HG03520 (cell line): Measurements from ENCODE around the gene ZFP90.
"Not testable (repeated sequence)": the region's sequence is repeated elsewhere in the genome, so short reads cannot be mapped to it uniquely, and the experiment has no call there.

Experiments used
- ATAC-seq: cut with Tn5 transposase; IDR thresholded peaks from one replicate; pipeline ENCODE4 v1.9.1; 2021; ENCODE audit warnings: mild to moderate bottlenecking, moderate library complexity; ENCODE audit not compliant: unreplicated experiment

Gene ZFP90

GRCh38 chr16:68538880-68539701 is at the start of gene ZFP90:
ZFP90 (plus strand) TSS chr16:68539291; CDS start chr16:68539793, 502 bp downstream.
- peak; percentile 97 for ATAC-seq

GRCh38 chr16:68490358-68490757 is 48.7 kb upstream of the ZFP90 start:
- no peak for ATAC-seq

- no peak for ATAC-seq
Measured at GRCh38 chr16:68490829-68491575, 48.1 kb upstream of the ZFP90 start.

GRCh38 chr16:68491576-68491950 is 47.5 kb upstream of the ZFP90 start:
- no peak for ATAC-seq

- ATAC-seq, result no peak
Measured at GRCh38 chr16:68492151-68492542, 46.9 kb upstream of the ZFP90 start.

- no peak for ATAC-seq
Measured at GRCh38 chr16:68492543-68493411, 46.3 kb upstream of the ZFP90 start.

GRCh38 chr16:68493412-68494070 is 45.5 kb upstream of the ZFP90 start:
- no peak for ATAC-seq

- not testable (repeated sequence) for ATAC-seq
Measured at GRCh38 chr16:68494261-68494660, 44.8 kb upstream of the ZFP90 start.

GRCh38 chr16:68496689-68497088 is 42.4 kb upstream of the ZFP90 start:
- ATAC-seq, result no peak

- no peak for ATAC-seq
Measured at GRCh38 chr16:68499006-68499405, 40.1 kb upstream of the ZFP90 start.

GRCh38 chr16:68503334-68503733 is 35.8 kb upstream of the ZFP90 start:
- ATAC-seq, result no peak

GRCh38 chr16:68504066-68504465 is 35.0 kb upstream of the ZFP90 start:
- no peak for ATAC-seq

- no peak for ATAC-seq
Measured at GRCh38 chr16:68506331-68507053, 32.6 kb upstream of the ZFP90 start.

GRCh38 chr16:68508013-68508412 is 31.1 kb upstream of the ZFP90 start:
- ATAC-seq, result no peak

- ATAC-seq, result no peak
Measured at GRCh38 chr16:68508641-68509240, 30.4 kb upstream of the ZFP90 start.

GRCh38 chr16:68509381-68509780 is 29.7 kb upstream of the ZFP90 start:
- no peak for ATAC-seq

GRCh38 chr16:68510775-68511174 is 28.3 kb upstream of the ZFP90 start:
- ATAC-seq, result no peak

GRCh38 chr16:68512183-68512582 is 26.9 kb upstream of the ZFP90 start:
- no peak for ATAC-seq

- no peak for ATAC-seq
Measured at GRCh38 chr16:68512742-68513141, 26.3 kb upstream of the ZFP90 start.

- no peak for ATAC-seq
Measured at GRCh38 chr16:68514511-68514910, 24.6 kb upstream of the ZFP90 start.
